NCI-H2081 (cell line): Measurements from ENCODE around the gene ACP7.
A peak's percentile ranks its signal among the peaks of the same experiment; 100 is the strongest.
"Not testable (repeated sequence)": the region's sequence is repeated elsewhere in the genome, so short reads cannot be mapped to it uniquely, and the experiment has no call there.

Source experiments
- DNase-seq, 2 experiments: peaks; one replicate each; lab custom pipeline; 2025; lab: John Stamatoyannopoulos, UW

ACP7 gene, protein sequence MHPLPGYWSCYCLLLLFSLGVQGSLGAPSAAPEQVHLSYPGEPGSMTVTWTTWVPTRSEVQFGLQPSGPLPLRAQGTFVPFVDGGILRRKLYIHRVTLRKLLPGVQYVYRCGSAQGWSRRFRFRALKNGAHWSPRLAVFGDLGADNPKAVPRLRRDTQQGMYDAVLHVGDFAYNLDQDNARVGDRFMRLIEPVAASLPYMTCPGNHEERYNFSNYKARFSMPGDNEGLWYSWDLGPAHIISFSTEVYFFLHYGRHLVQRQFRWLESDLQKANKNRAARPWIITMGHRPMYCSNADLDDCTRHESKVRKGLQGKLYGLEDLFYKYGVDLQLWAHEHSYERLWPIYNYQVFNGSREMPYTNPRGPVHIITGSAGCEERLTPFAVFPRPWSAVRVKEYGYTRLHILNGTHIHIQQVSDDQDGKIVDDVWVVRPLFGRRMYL

DNA sequence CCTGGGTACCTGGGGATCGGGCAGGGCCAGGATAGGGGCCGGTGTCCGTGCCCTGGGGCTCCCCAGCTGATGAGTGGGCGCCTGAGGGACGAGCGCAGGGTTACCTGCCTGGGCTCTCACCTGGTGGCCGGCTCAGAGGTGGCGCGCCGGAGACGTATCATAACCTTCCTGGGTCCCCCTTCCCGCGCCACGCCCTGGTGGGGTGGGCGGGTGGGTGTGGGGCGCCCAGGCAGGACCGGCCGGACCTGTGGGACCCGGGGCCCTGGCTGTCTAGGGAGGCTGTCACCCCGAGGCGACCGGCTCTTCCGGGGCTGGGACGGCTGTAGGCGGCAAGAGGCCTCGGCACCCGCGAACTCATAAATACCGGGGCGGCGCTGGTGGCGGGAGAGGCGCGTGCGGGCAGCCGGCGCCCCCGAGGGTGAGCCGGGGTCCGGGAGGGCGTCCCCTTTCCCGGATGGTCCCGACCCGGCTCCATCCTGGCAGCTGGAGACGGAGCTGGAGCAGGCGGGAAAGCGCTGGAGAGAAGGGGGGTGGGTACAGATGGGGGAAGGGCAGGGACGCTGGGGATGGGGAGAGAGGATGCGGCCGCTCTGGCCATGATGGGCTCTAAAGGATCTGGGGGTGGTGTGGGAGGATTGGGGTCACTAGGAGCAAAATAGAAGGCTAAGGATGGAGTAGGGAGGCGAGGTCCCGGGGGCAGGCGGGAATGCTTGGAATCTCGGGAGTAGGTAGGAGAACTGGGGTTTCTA is at the start of gene ACP7:
Gene ACP7, plus strand, starts transcription at position 386 of the 749 bp plus-strand sequence. CDS start 902 bp downstream, outside the sequence.
- DNase-seq, result no peak

DNA sequence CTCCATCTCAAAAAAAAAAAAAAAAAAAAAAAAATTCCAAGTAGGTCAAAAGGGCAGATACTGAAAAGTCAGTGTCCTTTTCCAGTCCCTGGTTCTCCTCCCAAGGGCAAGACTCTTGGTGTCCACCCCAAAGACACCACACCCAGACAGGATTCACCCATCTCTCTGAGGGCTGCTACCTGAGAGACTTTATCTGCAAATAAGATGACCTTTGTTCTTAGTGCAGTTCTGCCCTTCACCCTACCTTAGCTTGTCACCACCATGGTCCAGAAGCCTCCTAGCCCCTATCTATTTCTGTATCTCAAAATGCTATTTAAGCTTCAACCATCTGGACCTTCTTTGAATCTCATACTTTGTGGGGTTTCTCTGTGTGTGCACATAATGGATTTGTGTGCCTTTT is 47.6 kb upstream of the ACP7 start:
- no peak for DNase-seq

DNA sequence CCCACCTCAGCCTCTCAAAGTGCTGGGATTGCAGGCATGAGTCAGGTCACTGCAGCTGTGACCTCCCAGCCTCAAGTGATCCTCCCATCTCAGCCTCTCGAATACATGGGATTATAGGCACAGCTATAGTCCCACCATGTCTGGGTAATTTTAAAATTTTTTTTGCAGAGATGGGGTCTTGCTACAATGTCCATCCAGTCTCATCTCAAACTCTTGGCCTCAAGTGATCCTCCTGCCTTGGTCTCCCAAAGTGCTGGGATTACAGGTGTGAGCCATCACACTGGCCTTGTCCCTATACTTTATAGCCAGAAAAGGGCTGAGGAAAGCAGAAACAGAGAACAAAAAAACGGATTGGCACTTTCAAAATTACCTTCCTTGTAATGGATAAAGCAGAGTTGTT is 47.0 kb upstream of the ACP7 start:
- no peak for DNase-seq

DNA sequence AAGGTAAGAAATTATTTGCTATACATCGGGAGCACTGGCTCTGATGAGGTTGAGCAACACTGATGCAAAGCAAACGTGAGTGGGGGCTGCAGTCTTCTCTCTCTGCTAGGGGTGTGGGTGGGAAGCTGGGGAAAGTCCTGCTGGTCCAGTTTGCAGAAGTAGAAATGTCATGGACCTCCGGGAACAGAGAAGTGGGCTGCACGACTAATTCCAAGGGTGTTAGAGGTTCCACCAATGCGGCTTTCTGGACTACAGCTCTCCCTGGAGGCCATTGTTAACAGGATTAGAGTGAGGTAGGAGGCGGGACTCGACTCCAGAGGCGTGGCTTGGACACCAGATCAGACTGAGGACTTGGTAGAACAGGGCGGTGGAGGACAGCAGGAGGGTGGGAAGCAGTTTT is 46.1 kb upstream of the ACP7 start:
- DNase-seq, result peak in 1 of 2 experiments; percentile 6

DNA sequence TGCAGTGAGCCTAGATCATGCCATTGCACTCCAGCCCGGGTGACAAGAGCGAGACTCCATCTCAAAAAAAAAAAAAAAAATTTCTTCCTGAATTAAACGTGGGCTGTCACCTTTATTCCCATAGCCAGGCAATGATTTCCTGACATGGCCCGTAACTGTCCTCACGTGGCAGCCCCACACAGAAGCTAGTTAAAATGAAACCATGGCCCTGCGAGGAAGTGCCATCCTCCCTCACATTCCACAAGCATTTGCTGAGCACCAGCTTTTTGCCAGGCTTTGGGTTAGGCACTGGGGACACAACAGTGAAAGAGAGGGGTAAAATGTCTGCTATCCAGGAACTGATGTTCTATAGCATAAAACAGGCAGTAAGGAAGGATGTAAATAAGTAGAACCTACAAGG is 38.7 kb upstream of the ACP7 start:
- DNase-seq, result no peak

DNA sequence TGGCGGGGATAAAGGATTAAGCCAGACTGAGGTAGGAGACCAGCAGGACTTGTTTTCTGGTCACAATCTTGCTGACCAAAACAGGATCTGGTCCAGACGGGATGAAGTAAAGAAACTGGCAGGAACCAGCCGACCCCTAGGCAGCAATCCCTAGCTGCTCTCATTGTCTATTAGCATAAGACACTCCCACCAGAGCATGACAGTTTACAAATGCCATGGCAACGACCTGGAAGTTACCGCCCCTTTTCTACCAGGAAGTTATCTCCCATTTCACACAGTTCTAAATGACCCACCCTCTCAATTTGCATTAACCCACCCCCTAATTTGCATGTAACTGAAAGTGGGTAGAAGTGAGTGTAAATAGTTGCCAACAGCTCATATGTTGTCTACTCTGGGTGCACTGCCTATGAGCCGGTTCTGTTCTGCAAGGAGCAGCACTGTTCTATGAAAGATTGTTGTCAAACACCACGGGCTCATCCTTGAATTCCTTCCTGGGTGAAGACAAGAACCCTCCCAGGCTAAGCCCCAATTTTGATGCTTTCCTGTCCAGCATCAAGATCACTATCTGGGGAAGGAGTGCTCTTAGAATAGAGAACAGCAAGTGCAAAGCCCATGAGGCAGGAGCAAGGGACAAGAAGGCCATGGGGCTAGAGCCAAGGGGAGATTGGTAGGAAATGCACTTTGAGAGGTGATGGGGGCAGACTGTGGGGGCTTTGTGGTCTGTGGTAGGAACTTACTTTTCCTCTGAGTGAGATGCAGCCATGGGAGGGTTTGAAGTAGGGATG is 37.9 kb upstream of the ACP7 start:
- no peak for DNase-seq

DNA sequence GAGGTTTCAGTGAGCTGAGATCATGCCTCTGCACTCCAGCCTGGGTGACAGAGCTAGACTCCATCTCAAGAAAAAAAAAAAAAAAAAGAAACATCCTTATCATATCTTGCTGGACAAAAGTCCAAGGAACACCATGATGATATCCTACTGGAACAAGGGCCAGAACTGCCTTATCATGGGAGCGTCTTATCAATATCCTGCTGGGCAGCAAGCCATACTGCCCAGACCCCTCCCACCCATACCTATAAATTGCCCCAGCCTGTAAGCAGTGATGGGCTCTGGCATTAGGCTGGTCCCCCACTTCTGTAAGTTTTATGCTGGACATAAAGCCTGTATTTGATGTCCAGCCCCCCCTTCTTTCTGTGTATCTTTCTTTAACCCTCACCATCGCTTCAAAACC is 37.1 kb upstream of the ACP7 start:
- DNase-seq, result no peak

DNA sequence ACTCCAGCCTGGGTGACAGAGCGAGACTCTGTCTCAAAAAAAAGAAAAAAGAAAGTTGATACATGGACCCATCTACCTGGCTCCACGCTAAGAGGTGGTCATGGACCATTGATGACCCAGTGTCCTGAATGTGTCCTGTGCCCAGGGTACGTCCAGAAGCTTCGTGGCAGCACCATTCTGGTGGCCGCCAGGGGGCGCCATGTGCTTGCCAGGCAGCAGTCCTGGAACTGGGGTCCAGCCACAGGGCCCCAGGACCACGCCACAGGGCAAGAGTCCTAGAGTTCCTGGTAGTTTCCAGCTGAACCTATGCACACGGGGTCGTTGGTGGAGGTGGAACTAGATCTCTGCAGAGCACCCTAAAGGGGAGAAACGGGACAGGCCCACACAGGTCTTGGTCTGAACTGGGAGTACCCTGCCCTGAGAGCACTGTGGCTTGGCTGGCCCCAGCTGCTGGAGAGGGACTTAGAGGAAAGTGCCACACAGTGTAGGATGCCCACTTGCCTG is 31.9 kb upstream of the ACP7 start:
- DNase-seq, result peak; percentile 2 to 22

DNA sequence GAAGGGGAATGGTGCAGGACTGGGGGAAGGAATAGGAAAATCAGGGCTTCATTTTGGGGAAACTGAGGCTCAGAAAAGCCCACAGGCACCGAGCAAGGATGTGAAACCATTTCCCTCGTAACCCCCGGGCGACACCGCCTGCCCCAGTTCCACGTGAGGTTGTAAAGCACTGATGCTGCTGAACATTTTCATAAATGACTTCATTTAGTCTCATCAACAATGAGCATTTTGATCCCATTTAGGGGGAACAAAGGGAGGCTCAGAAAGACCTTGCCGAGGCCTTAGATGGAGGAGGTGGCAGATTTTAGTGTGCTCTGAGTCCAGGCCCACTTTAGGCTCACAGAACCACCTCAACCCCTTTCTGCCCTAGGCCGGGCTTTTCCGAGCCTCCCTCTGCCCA is 31.3 kb upstream of the ACP7 start:
- DNase-seq, result no peak

DNA sequence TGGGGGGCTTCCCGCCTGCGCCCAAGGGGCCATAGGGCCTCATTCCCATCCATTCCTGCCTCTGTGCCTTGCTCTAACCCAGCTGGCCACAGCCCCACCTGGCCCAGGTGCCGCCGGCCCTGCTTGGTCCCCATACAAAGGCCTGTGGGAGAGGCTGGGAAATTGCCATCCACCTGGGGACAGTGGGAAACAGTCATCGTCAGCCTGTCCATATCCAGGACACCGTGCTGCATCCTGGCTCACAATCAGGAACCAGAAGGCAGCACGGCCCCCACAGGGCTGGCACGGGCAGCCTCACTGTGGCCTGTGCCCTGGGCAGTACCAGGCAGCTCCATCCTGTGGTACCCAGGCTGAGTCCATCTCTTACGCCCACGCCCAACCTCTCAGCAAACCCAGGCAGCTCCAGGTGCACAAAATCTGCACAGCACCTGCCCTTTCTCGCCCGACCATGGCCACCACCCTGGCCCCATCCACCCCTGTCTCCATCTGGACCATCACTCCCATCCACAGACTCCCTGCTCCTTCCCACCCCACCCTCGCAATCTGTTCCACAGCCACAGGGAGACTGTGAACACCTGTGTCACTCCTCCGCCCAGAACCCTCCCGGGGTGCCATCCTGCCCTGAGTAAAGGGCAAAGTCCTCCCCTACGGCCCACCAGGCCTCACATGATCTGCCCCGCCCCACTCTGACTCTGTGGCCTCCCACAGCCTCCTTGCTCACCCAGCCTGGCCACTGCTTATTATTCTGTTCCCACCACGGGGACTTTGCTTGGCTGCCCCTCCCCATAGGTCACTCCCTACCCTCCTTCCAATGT is 30.7 kb upstream of the ACP7 start:
- no peak for DNase-seq

DNA sequence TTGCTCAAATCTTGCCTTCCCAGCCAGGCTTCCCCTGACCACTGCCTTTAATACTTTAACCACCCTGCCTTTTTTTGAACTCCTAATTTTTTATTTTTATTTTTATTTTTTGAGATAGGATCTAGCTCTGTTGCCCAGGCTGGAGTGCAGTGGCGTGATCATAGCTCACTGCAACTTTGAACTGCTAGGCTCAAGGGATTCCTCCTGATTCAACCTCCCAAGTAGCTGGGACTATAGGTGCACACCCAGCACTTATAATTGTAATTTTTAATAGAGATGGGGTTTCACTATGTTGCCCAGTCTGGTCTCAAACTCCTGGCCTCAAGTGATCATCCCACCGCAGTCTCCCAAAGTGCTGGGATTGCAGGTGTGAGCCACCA is 30.1 kb upstream of the ACP7 start:
- no peak for DNase-seq

DNA sequence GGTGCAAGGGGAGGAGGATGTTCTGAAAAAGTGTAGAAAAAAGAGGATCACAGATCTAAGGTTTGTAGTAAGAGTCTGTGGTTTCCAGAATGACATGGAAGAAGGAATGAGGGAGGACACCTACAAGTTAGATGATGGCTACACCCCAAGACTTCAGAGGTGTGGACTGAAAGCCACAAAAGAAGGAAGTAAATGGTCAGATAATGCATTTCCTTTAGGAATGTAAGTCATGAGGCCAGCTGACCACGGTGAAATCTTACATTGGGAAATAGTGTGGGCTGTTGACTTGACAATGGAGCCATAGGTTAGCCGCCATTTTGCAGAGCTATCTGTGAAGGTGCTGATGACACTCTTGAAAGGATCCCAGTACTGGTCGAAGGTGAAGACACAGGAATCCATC is 26.6 kb upstream of the ACP7 start:
- DNase-seq, result no peak

DNA sequence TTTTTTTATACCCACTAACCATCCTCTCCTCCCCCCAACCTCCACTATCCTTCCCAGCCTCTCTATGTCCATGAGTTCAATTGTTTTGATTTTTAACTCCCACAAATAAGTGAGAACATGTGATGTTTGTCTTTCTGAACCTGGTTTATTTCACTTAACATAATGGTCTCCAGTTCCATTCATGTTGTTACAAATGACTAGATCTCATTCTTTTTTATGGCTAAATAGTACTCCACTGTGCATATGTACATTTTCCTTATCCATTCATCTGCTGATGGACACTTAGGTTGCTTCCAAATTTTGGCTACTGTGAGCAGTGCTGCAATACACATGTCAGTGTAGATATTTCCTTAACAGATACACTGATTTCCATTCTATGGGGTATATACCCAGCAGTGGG is 24.9 kb upstream of the ACP7 start:
- DNase-seq, result no peak

DNA sequence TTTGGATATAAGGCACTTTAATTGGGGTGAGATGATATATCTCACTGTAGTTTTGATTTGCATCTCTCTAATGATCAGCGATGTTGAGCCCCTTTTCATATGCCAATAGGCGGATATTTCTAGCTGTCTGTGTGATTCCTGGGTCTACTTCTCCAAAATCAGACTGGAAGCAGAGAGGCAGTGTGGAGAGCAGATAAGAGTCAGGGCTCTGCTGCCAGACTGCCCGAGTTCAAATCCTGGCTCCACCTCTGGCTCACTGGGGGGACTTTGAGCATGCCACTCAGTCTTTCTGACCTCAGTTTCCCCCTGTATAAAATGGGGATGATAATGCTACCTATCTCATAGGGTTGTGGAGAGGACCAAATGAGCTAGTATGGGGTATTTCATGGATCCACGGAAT is 24.0 kb upstream of the ACP7 start:
- no peak for DNase-seq

DNA sequence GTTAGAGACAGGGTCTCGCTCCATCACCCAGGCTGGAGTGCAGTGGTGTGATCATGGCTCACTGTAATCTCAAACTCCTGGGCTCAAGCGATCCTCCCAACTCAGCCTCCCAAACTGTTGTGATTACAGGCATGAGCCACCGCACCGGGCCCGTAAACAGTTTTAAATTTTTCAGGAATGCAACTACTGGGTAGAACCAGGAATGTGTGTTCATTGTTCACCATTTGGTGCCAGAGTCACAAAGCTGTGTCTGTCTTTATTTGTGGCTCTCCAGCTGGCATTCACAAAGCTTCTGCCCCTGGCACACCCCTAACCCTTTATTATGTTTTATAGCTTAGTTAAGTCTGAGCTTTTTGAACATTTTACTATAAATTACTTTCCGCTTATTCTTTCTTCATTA is 19.8 kb upstream of the ACP7 start:
- DNase-seq, result no peak

DNA sequence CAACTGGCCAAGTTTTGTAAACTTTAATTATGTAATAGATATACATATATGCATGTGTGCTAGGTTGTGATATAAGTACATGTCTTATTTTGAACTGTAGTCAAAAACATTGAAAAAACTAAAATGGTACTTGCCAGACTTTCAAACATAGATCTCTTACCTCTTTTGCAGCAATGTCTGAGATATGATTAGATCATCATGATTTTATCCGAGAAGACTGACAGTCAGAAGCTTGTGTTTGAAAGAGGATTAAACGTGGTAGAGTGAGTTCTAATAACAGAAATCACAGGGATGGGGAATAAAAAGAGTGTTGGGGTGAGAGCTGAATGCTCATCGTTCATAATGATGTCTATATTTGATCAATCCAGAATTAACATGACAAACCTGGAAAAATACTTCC is 18.2 kb upstream of the ACP7 start:
- no peak for DNase-seq

DNA sequence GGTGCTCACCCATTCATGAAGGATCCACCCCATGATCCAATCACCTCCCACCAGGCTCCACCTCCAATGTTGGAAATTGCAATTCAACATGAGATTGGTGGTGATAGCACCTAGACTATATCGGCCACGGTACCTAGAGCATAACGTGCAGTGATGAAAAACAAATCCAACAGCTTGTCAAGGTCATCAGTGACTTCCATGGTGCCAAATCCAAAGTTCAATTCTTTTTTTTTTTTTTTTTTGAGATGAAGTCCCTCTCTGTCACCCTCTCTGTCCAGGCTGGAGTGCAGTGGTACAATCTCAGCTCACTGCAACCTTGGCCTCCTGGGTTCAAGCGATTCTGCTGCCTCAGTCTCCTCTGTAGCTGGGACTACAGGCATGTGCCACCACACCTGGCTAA is 17.1 kb upstream of the ACP7 start:
- DNase-seq, result no peak

DNA sequence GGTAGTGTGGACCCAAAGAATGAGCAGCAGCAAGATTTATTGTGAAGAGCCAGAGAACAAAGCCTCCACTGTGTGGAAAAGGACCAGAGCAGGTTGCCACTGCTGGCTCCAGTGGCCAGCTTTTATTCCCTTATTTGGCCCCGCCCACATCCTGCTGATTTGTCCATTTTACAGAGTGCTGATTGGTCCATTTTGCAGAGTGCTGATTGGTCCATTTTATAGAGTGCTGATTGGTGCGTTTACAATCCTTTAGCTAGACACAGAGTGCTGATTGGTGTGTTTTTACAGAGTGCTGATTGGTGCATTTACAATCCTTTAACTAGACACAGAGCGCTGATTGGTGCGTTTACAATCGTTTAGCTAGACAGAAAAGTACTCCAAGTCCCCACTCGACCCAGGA is 15.9 kb upstream of the ACP7 start:
- not testable (repeated sequence) for DNase-seq

DNA sequence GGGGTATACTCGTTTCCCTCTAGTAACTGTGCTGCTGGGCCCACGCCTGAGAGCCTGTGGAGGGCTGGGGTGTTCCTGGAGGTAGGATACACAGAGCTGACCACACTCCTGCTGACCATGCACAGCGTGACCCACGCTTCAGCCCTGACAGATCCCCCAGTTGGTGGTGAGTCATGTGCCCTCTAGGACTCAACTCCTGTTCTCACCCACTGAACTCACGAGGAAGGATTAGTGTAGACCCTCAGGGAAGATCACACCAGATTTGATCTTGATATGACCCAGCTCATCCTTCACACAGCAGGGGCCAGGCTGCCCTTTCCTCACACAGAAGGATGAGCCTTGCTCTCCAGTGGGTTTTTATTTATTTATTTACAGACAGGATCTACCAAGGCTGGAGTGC is 13.3 kb upstream of the ACP7 start:
- DNase-seq, result no peak

DNA sequence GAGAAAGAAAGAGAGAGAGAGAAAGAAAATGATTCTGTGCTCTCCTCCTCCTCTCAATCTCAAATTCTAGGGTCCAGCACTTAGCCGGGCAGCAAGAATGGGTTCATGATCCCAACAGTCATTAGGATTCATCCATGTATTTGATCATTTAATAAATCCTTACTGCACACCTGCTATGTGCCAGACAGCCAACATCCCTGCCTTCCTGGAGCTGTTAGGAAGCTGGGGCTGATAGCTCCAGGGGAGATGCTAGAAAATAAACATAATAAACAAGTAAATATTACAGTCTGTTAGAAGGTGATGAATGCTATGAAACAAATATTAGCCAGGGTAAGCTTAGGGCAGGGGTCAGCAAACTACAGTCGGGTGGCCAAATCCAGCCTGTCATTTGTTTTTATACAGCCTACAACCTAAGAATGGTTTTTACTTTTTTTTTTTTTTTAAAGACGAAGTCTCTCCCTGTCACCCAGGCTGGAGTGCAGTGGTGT is 9.9 kb upstream of the ACP7 start:
- no peak for DNase-seq

DNA sequence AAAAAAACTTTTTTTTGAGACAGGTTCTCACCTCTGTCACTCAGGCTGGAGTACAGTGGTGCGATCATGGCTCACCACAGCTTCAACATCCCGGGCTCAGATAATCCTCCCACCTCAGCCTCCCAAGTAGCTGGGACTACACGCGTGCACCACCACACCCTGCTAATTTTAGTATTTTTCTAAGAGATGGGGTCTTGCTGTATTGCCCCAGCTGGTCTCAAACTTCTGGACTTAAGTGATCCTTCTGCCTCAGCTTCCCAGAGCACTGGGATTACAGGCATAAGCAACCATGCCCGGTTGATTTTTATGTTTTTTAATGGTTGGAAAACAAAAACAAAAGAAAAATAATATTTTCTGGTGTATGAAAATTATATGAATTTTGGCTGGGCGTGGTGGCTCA is 9.2 kb upstream of the ACP7 start:
- no peak for DNase-seq

DNA sequence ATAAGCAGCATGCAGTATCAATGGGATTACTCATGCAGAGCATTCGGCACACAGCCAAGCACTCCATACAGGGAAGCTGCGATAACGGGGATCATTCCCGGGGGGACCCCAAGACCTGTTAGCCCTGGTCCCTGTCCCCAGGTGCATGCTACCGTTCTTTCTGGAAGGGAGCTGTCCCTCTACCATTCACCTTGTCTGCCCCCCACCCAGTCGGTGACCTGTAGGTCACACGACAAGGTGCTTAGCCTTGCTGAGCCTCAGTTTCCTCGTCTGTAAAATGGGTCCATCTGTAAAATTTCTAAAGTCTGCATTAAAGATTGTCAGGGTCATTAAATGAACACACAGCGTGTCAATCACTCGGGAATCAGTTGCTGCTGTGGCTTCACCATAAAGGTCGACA is 6.8 kb upstream of the ACP7 start:
- DNase-seq, result no peak
